ENCODE measurements around the gene WFDC2. TPM values are rescaled to one million over a fixed set of nuclear protein-coding genes. Genes with fewer than 3 reads are reported as not detected.

The WFDC2 gene
- total RNA-seq, 1 donor = not detected

GRCh38 chr20:45495501-45495941 is 26.0 kb downstream of the WFDC2 start:
- TF ChIP-seq, protein P1, sequence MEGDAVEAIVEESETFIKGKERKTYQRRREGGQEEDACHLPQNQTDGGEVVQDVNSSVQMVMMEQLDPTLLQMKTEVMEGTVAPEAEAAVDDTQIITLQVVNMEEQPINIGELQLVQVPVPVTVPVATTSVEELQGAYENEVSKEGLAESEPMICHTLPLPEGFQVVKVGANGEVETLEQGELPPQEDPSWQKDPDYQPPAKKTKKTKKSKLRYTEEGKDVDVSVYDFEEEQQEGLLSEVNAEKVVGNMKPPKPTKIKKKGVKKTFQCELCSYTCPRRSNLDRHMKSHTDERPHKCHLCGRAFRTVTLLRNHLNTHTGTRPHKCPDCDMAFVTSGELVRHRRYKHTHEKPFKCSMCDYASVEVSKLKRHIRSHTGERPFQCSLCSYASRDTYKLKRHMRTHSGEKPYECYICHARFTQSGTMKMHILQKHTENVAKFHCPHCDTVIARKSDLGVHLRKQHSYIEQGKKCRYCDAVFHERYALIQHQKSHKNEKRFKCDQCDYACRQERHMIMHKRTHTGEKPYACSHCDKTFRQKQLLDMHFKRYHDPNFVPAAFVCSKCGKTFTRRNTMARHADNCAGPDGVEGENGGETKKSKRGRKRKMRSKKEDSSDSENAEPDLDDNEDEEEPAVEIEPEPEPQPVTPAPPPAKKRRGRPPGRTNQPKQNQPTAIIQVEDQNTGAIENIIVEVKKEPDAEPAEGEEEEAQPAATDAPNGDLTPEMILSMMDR (IDR thresholded peaks at IDR 0.05; ENCODE audit: insufficient read depth, low read depth, low read length) = no peak
- no peak for DNase-seq (ENCODE audit: low read depth)

GRCh38 chr20:45496166-45496565 is 26.6 kb downstream of the WFDC2 start:
- no peak for DNase-seq (ENCODE audit: low read depth)
- TF ChIP-seq, protein P1 (IDR thresholded peaks at IDR 0.05; ENCODE audit: insufficient read depth, low read depth, low read length) = no peak
- no peak overlapping the region for H3K4me3 ChIP-seq (ENCODE audit: low read depth, low read length)

More at GRCh38 chr20:45495501-45495941, 26.0 kb downstream of the WFDC2 start:
- no peak overlapping the region for H3K4me3 ChIP-seq (ENCODE audit: low read depth, low read length)

DNA sequence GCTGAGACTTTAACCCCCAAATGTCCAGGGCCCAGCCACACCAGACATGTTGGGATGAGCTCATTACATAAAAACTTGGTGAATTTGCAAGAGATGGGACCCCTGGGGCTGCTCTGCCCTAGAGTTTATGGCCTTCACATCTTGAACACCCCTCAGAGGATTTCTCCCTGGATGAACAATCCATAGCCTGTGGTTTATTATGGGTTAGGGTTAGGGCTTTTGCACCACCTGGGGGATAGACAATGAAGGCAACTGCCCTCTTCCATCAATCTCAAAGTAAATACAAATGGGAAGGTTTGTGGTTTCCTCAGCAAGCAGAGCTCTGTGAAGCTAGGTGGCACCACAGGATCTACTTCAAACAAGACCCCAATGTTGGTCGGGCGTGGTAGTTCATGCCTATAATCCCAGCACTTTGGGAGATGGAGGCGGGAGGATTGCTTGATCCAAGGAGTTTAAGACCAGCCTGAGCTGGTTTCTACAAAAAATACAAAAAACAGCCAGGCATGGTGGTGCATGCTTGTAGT is 28.5 kb downstream of the WFDC2 start:
- H3K4me3 ChIP-seq (ENCODE audit: low read depth, low read length) = no peak overlapping the region
- no peak for DNase-seq (ENCODE audit: low read depth)
- TF ChIP-seq, protein P1 (IDR thresholded peaks at IDR 0.05; ENCODE audit: insufficient read depth, low read depth, low read length) = no peak

- H3K4me3 ChIP-seq (ENCODE audit: low read depth, low read length) = no peak overlapping the region
- TF ChIP-seq, protein P1 (IDR thresholded peaks at IDR 0.05; ENCODE audit: insufficient read depth, low read depth, low read length) = no peak
- DNase-seq (ENCODE audit: low read depth) = no peak
These were observed 30.5 kb downstream of the WFDC2 start for GRCh38 chr20:45500022-45500421.

GRCh38 chr20:45501600-45501999 is 32.0 kb downstream of the WFDC2 start:
- DNase-seq (ENCODE audit: low read depth) = no peak
- no peak overlapping the region for H3K4me3 ChIP-seq (ENCODE audit: low read depth, low read length)
- TF ChIP-seq, protein P1 (IDR thresholded peaks at IDR 0.05; ENCODE audit: insufficient read depth, low read depth, low read length) = no peak

- no peak overlapping the region for H3K4me3 ChIP-seq (ENCODE audit: low read depth, low read length)
- DNase-seq (ENCODE audit: low read depth) = no peak
- TF ChIP-seq, protein P1 (IDR thresholded peaks at IDR 0.05; ENCODE audit: insufficient read depth, low read depth, low read length) = no peak
These were observed 33.0 kb downstream of the WFDC2 start for GRCh38 chr20:45502561-45502960.

DNA sequence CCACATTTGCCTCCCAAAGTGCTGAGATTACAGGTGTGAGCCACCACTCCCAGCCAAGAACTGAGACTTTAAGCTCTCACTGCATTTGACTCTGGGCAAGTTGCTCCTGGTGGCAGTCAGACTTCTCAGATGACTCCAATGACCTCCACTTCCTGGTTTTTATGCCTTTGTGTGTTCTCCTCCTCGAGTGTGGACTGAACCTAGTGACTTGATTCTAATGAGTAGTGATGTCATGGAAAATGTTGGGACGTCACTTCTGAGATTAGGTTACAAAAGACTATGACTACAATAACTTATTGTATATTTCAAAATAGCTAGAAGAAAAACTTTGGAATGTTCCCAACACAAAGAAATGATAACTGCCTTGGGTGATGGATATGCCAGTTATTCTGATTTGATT is 33.9 kb downstream of the WFDC2 start:
- H3K4me3 ChIP-seq (ENCODE audit: low read depth, low read length) = no peak overlapping the region
- no peak for DNase-seq (ENCODE audit: low read depth)
- TF ChIP-seq, protein P1 (IDR thresholded peaks at IDR 0.05; ENCODE audit: insufficient read depth, low read depth, low read length) = no peak
